WTC11 (cell line): ENCODE results near the gene HCST.

Experiments
- CTCF ChIP-seq: fragments of 200-600 bp; IDR thresholded peaks from 2 replicates; pipeline ENCODE4 v1.8.0; 2022; ENCODE audit warnings: antibody characterized with exemption
- FOXP1 ChIP-seq: sonication (generic); formaldehyde crosslinking; IDR thresholded peaks from 2 replicates; pipeline ENCODE4 v1.8.0; 2022; ENCODE audit warnings: missing genetic modification reagents, mild to moderate bottlenecking, moderate library complexity, borderline replicate concordance
- IRF1 ChIP-seq: sonication (generic); formaldehyde crosslinking; IDR thresholded peaks from 2 replicates; pipeline ENCODE4 v1.8.0; 2023; ENCODE audit warnings: missing genetic modification reagents
- ZNF232 ChIP-seq: sonication (generic); formaldehyde crosslinking; IDR thresholded peaks from 2 replicates; pipeline ENCODE4 v1.8.0; 2022; ENCODE audit warnings: mild to moderate bottlenecking, missing genetic modification reagents

GRCh38 chr19:35929876-35930275, 27.5 kb downstream of the HCST start:
- TF ChIP-seq ZNF232 (CRISPR knock-in tag) (no peak), CTCF (no peak), FOXP1 (CRISPR knock-in tag) (no peak), IRF1 (no peak)
